Femur (tissue), 1 donor: ENCODE measurements around the gene DLEU7.

Source experiments
- DNase-seq: peaks from one replicate; pipeline ENCODE4 v3.0.0-alpha.2; 2017

The DLEU7 gene

DNA sequence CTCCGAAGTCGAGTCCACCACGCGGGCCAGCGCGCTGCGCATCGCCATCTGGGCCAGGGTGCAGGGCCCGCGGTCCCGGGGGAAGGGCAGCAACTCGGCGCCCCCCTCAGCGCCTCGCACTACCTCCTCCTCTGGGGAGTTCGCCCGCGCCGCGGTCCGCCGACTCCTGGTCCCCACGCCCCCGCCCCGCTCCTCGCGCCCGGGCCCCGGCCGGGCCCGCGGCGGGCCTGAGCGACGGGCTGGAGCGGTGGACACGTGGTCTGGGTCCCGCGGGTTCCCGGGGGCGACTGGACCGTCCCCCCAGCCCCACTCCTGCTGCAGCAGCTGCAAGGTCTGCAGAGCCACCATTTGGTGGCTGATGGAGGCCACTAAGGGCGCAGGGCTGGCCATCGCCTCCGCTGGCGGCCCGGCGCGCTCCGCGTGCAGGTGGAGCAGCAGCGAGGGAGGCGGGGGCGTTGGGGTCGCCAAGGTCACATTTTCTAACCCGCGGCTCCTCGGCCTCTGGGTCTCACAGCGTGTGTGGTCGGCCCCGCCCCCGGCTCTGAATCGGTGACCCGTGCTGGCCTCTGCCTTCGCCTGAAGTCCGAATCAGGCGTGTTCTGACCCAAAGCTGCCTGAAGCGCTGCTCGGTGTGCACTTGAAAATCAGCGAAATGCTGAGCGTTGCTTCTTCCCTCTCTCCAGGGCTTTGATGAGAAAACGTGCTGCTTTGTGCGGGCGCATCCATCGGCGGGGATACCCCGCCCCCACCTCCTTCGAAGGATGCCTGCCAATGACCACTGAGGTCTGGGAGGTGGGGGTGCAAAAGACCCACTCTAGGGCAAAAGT, at the start of gene DLEU7:
DLEU7 (minus strand) TSS at position 436 of the 827 bp plus-strand sequence; CDS start at position 390, 46 bp downstream.
- DNase-seq: peak; percentile 36

DNA sequence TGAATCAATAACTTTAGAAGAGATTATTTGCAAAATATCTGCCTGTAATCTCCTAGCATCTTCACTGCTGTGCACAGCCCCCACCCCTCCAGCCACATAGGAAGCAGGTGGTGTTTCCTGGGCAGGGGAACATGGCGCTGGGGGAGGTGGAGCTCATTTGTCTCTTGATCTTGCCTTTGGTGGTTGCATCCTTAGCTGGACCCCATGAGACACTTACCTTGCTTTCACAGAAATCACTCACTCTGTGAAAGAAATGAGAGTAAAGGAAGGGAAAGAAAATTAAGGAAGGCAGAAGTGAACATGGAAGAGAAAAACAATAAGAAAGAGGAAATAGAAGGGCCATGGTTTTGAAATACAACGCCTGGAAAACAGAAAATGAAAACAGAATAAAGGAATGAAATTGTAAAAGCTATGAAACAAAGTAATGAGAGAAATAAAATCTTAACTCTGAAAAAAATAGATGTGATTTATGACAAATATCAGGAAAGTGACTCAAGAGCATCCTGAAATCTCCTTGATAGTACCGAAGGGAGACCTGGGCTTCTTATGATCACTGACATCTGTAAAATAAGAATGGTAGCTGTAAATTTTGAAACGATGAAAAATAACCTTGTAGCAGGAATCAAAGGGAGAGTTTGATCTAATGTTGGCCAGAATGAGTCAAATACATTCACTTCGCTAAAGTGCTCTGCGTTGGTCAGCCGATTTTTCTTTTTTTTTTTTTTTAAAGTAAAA, 48.9 kb upstream of the DLEU7 start:
- DNase-seq: peak; percentile 32

DNA sequence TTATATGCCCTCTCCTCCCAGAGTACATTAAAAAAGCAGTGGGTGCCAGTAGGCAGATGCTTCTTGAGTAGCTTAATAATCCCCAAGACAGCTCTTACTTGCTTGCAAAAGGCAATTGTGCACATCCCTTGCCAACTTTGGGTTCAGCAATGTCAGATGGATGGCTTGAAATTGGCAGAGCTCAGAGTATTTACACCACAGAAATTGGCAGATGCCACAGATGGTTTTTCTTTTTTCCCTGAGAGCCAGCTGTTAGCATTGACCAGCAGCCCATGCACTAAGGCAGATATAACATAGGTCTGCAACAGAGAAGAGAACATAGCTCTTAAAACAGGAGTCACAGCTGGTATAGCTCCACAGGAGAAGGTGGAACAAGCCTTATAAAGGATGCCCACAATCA, 47.7 kb upstream of the DLEU7 start:
- no peak for DNase-seq

DNA sequence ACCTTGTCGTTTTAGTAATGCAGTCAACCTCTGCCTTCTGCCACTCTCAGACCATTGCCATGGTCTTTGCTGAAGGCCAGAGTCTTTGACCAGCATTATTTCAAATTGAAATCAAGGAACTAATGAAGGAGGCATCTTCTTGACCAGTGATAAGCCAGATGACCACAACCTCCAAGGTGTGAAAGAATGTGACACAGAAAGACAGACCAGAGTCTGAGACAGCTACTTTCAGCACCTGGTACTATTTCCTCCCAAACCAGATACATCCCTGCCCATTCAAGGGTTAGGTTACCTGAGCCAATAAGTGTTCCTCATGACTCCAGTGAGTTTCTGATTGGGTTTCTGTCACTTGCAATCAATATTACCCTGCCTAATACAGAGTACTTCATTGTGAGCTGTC, 45.8 kb upstream of the DLEU7 start:
- DNase-seq: no peak

DNA sequence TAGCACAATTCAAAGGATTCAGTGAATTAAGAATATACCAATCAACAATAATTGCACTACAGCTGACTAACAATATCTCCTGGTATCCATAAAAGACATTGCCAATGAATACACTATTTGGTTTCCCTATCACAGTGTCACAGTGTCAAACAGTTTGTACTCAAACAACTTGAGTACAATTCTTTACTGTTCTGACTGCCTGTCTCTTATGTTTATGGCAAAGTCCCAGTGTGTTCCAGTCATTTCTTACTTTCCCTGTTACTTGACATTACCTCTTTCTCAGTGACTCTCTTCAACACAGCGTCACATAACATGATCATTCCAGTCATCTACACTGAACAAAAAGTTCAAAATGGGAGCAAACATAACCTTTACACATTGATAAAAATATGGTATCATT, 44.9 kb upstream of the DLEU7 start:
- DNase-seq: no peak

DNA sequence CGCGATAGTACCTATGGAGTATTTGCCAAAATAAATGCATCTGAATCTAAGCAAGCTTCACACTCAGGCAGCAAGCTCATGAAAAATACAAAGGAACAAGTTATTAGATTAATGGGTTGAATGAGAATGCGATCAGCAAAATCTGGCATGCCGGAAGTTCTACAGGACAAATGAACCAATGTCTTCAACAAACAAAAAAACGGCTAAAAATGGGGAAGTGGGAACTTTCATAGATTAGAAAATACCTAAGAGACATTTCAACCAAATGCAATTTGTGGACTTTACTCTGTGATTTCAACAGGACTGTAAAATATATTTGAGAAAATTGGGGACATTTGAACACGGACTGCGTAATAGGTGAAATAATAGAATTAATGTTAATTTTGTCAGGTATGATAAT, 43.7 kb upstream of the DLEU7 start:
- no peak for DNase-seq

DNA sequence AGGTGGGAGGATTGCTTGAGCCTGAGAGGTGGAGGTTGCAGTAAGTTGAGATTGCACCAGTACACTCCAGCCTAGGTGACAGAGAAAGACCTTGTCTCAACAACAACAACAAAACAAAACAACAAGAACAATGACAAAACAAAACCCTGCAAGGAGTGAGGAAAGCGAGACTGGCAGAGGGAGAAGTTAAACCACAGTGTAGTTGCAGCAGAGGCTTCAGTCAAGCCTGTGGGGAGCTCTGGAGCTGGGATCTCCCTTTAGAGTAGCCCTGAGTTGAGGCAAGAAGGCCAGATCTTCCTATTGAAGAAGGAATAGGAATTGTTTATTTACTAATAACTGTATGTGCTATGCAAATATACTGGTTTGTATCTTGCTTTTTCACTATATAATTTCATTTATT, 40.8 kb upstream of the DLEU7 start:
- no peak for DNase-seq

DNA sequence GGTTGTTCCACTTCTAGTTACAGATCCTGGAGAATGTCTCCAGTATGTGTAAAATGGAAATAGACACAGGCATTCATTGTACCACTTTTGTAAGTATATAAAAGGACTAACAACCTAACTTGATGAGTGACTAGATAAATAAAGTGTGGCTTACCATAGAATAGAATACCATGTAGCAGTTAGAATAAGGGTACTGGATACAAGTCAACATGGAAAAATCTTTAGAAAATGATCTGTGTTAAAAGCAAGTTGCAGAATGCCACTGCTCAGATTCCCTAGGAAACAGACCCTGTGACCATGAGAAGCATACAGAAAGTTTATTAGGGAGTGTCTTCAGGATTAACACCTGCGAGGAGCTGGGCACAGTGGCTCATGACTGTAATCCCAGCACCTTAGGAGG, 40.2 kb upstream of the DLEU7 start:
- DNase-seq: no peak

DNA sequence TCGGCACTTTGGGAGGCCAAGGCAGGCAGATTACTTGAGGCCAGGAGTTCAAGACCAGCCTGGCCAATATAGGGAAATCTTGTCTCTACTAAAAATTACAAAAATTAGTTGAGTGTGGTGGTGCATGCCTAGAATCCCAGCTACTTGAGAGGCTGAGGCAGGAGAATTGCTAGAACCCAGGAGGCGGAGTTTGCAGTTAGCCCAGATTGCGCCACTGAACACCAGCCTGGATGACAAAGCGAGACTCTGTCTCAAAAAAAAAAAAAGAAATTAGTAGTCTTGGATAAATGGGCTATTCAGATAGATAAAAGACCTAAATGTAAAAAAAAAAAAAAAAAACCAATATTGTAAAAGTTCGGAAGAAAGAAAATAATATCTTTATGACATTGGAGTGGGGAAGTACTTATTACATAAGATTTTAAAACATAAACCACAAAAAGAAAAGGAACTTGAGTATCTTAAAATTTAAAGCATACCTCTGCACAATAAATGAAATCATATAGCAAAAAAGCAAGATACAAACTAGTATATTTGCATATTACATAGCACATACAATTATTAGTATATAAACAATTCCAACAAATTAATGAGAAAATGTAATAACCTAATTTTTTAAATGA, 39.4 kb upstream of the DLEU7 start:
- no peak for DNase-seq

DNA sequence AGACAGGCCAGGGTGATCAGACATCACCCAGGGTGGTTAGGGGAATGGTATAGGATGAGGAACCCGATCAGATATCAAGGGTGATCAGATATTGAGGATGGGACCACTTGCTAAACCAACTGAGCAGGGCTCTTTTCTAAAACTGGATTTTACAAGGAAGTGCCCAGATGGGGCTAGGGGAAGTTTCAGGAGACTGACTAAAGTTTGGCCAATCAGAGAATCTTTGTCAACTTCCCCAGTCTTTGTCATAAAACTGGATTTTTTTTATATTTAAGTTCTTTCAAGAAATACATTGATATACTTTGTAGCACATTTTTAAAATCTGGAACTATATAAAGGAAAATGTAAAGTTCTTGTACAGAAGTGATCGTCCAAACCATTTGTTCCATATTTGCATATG, 30.5 kb upstream of the DLEU7 start:
- DNase-seq: no peak

DNA sequence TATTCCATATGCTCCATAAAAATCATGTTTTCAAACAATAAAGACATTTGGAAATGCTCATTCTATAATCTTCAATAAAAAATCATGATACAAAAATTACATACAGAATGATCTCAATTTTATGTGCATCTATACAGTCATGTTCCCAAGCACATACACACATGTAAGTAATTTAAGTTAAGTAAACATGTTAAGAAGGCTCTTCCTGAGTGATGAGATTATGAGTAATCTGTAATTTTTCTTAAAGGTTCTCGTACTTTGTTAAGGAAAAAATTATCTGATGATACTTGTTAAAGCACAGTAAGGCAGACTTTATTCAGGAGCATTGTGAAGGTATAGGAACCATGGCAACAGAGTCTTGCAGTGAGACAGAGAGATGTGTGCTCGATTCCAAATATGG, 30.0 kb upstream of the DLEU7 start:
- no peak for DNase-seq

DNA sequence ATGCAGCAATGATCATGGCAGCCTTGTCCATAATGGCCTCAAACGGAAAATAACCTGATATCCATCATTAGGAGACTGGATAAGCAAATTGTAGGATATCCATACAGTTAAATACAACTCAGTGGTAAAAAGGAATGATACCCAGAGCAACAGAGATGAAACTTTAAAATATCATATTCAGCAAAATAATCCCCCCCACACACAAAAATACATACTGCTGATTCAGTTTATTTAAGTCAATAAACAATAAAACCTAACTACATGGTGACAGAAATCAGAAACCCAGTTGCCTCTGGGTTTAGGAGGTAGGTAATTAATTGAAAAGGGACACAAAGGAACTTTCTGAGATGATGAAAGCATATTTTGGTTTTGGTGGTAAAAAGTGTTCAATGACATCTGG, 27.9 kb upstream of the DLEU7 start:
- DNase-seq: no peak

DNA sequence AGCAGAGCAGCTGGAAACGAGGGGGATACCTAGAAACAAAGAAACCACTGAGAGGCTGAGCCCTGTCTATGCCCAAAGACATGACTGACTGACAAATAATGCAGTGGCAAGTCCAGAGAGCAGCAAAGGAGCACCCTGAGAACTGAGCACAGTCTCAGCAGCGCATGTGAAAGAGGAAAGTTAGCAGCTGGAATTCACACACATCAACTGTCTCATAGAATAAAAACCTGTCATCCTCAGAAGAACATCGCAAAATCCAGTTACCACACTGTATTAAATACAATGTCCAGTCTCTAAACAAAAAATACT, 24.1 kb upstream of the DLEU7 start:
- no peak for DNase-seq

DNA sequence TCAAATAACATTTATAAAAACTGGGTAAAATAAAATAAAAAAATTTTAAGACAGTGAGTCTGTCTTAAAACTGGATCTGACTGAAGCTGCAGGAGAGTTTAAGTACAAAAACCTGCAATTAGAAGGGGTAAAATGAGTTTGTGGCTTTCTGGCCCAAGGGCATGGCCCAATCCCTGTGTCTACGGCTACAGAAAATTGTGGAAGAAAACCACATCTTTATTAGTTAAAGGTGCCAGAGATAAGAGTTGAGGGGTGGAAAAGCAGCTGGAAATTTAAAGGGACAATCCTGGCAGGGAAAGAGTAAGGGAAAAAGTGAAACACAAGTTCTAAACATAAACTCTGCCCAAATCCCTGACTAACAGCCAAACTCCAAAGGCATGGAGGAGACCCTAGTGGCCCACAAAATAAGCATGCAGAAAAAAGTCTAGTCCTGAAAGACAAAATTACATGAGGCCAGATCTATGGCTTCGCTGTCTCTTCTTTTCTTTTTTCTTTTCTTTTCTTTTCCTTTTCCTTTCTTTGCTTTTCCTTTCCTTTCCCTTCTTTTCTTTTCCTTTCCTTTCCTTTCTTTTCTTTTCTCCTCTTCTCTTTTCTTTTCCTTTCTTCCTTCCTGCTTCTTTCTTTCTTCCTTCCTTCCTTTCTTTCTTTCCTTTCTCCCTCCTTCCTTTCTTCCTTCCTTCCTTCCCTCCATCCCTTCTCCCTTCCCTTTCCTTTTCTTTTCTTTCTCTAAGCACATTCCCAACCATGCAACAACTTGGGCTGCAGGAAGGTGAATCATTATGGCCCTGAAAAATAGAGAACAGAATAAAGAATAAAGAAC, 23.5 kb upstream of the DLEU7 start:
- DNase-seq: no peak

DNA sequence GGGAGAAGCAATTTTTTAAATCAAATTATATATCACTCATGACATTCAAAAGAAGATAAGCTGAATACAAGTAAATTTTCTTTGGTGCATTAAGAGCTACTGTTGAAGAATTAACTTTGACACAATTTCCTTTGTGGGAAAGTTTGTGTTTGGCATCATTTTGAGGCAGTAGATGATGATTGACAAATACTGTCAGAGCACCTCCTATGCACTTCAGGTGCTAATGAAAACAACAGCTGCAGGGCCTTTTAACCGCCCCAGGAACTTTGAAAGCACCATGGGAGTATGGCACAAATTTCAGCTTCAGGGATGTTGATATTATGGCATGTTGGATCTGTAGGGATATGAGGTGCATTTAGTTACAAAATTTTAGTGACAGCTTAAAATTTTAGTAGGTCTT, 21.0 kb upstream of the DLEU7 start:
- no peak for DNase-seq

DNA sequence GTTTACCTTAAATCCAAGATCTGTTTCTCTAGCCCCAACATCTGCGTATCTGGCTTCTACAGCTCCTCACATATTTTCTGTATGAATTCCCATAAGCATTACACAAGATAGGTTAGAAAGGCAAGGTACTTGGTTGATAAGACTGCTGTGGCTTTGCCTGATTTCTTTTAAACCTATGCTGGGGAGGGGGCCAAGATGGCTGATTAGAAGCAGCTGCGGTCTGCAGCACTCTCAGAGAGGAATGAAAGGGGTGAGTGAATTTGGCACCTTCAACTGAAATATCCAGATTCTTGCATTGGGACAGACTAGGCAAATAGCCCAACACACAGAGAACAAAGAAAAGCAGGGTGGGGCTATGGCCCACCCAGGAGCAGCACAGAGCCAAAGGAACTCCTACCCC, 12.2 kb upstream of the DLEU7 start:
- DNase-seq: no peak

DNA sequence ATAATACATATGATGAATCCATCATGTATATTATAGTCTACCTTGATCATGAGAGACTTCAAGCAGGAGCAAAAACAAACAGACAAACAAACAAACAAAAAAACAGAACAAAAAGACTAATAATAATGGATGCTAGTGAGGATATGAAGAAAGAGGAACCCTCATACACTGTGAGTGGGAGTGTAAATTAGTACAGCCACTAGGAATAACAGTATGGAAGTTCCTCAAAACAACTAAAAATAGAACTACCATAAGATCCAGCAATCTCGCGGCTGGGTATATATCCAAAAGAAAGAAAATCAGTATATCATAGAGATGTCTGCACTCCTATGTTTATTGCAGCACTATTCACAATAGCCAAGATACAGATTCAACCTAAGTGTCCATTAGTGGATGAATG, 7.0 kb upstream of the DLEU7 start:
- DNase-seq: no peak

DNA sequence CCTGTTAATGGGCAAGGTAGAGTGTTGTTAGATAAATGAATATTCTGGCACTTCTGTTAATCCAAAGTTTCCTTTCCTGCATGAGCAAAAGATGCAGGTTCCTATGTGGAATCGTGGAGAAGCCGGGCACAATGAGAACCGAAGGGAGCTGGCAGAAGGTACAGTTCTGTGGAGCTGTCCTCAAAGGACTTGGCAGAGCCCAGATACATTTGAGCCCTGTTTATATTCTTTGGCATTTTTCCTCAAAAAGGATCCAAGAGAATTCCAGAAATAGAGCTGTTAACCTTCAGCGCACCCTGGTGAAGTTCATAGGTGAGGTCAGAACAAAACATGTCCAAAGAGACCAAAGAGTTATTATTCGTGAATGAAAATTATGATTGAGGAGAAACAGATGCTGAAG, 4.0 kb upstream of the DLEU7 start:
- no peak for DNase-seq

DNA sequence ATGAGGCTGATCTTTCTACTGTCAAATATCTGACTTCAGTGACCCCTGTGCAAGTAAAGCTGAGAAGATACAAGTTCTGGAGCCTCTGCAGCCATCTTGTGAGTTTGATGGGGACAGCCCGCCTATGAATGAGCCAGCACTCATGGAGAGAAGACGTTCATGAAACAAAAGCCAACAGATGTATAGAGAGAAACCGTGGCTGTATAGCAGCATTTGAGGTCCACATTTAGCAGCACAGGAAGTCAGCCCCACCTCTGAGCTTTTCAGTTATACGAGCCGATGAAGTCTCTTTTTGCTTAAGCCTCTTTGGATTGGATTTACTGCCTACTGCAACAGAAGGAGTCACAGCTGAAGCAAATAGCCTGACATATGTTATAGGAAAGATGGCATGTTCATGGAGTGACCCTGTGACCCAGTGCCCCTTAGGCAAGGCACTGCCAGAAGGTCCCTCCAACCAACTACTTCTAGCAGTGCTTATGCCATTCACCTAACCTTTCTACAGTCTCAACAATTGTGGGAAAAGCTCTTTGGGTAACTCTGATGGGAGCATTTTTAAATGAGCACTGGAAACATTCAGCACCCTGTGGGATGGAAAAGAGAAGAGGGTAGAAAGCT, 3.5 kb upstream of the DLEU7 start:
- DNase-seq: no peak

DNA sequence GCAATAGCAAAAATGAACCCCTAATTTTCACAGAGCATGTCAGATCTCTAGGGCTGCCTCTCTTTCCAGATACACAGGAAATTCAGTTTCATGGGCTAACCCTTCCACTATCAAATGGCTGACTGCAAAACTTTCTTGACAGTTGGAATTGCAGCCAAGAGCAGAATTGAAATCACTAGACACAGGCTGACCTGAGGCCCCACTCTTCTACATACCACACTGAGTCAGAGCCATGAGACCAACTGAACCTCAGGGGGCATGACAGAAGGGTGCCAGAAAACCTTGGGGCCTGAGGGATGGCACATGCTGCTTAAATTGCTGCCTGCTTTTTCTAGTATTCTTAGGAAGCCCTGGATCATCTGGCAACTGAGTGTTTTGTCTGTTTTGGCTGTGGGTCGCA, 1.7 kb upstream of the DLEU7 start:
- no peak for DNase-seq

DNA sequence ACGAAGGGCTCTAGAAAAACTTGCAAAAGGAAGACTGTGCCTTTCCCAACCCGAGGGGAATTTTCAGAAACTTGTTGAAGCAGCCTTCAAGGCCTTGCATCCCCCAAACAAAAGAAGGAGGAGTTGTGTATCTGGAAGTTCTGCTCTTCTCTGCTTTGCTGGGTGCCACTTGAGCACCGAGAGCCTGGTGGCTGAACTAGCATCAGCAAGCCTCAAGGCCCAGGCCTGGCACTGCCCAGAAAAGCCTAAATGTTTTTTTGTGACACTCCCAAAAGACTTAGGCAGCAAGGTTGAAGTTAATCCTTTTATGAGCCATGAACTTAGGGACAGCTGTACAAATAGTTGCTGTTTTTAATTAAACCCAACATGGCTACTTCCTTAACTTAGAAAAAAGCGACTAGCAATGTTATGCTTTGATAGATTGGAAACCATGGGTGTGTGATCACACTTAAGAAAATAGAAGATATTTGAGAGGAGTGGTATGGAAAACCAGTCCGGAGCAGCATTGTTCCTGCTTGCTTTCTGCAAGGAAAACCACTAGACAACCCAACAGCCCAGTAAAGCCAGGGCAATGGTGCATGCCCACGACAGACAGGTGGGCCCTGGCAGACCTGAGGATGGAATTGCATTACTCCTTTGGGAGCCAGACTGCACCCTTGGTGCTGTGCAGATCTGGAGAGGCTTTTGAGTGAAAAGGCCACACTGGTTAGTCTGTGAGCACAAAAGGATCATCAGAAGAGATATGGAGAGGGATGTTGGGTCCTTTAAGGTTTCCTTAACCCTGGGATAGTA, 788 bp upstream of the DLEU7 start:
- DNase-seq: no peak

DNA sequence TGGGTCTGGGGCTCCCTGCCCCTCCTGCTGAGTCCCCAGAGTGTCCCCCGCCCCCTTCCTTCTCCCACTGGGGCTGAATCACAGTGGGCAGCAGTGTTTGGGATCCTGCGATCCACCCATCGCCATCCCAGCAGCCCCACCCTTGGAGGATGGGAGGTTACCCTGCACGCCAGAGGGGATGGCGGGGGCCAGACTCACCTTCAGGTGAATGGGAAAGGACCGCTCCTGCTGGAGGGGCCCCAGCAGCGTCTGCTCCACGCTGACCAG, 569 bp downstream of the DLEU7 start:
- DNase-seq: no peak
